Right ventricle myocardium inferior (tissue), 1 donor: ENCODE measurements around the gene DENND6B. TPM values are rescaled to one million over a fixed set of nuclear protein-coding genes. Genes with fewer than 3 reads are reported as not detected.

Experiments used
- ATAC-seq: fragments of 200-7000 bp; cut with Tn5 transposase; one replicate; pipeline ENCODE4 v1.9.1; 2020; ENCODE audit warnings: mild to moderate bottlenecking, moderate library complexity
- DNase-seq: peaks from one replicate; pipeline ENCODE4 v3.0.0; 2021; ENCODE audit errors: missing footprints
- intact Hi-C: fragments of 100-400 bp; cut with DNase I; formaldehyde crosslinking; loops from one replicate; pipeline ENCODE4 v1.11.0; 2022
- total RNA-seq: library from RNA; stranded (reverse); fragmentation: NEBNext Ultra II Directional; extraction: Animal tissue kit (Norgen Biotek cat#: 25700); gene quantifications from one replicate; pipeline ENCODE4 v1.2.1, GENCODE V29; 2021
- donor health status: DM: no; HTN: yes; CAD: no; lungs with severe emphysema.

Gene DENND6B
- total RNA-seq, 1 donor from 2014 or later: 1.7 TPM

GRCh38 chr22:50297510-50298265 is 29.1 kb downstream of the DENND6B start:
- intact Hi-C loops: no loop called here
- ATAC-seq: no peak
- DNase-seq: no peak

- ATAC-seq (peak; percentile 9), DNase-seq (no peak)
- intact Hi-C loops: no loop called here
Observed at GRCh38 chr22:50296658-50297490, 29.9 kb downstream of the DENND6B start.

GRCh38 chr22:50294319-50294656 is 32.5 kb downstream of the DENND6B start:
- no peak for ATAC-seq
- intact Hi-C loops: loop anchor here (5.0 kb wide), 1 partner anchor 33 kb away; the partner anchor contains the start of gene DENND6B
- no peak for DNase-seq

GRCh38 chr22:50293441-50294318 is 33.1 kb downstream of the DENND6B start:
- intact Hi-C loops: loop anchor here (5.0 kb wide), 1 partner anchor 34 kb away; the partner anchor contains the start of gene DENND6B
- ATAC-seq (peak; percentile 90), DNase-seq (peak; percentile 85)

GRCh38 chr22:50292643-50293440 is 34.0 kb downstream of the DENND6B start:
- intact Hi-C loops: loop anchor here (5.0 kb wide), 1 partner anchor 34 kb away; the partner anchor contains the start of gene DENND6B

GRCh38 chr22:50289942-50290630 is 36.7 kb downstream of the DENND6B start:
- ATAC-seq: no peak
- intact Hi-C loops: loop anchor here (5.0 kb wide), 1 partner anchor 37 kb away; the partner anchor contains the start of gene DENND6B
- DNase-seq: no peak

More at GRCh38 chr22:50292643-50293440, 34.0 kb downstream of the DENND6B start:
- DNase-seq (no peak), ATAC-seq (no peak)

GRCh38 chr22:50289151-50289941 is 37.5 kb downstream of the DENND6B start:
- intact Hi-C loops: no loop called here
- no peak for ATAC-seq
- DNase-seq: no peak

GRCh38 chr22:50287731-50288130 is 39.1 kb downstream of the DENND6B start:
- intact Hi-C loops: no loop called here
- DNase-seq (no peak), ATAC-seq (no peak)

- no peak for DNase-seq
- intact Hi-C loops: no loop called here
Observed at GRCh38 chr22:50286701-50287318, 40.0 kb downstream of the DENND6B start.

GRCh38 chr22:50286275-50286674 is 40.5 kb downstream of the DENND6B start:
- intact Hi-C loops: no loop called here

More at GRCh38 chr22:50286701-50287318, 40.0 kb downstream of the DENND6B start:
- ATAC-seq: no peak

GRCh38 chr22:50285568-50286229 is 41.1 kb downstream of the DENND6B start:
- intact Hi-C loops: no loop called here
- ATAC-seq (no peak), DNase-seq (no peak)

More at GRCh38 chr22:50286275-50286674, 40.5 kb downstream of the DENND6B start:
- ATAC-seq (no peak), DNase-seq (no peak)

- intact Hi-C loops: no loop called here
- ATAC-seq: no peak
- DNase-seq: no peak
Observed at GRCh38 chr22:50284479-50284878, 42.3 kb downstream of the DENND6B start.

GRCh38 chr22:50283821-50284220 is 43.0 kb downstream of the DENND6B start:
- DNase-seq: no peak
- intact Hi-C loops: no loop called here
- no peak for ATAC-seq

- ATAC-seq (peak; percentile 27), DNase-seq (no peak)
- intact Hi-C loops: no loop called here
Observed at GRCh38 chr22:50282361-50283155, 44.3 kb downstream of the DENND6B start.

GRCh38 chr22:50281957-50282356 is 44.9 kb downstream of the DENND6B start:
- intact Hi-C loops: no loop called here
- ATAC-seq (peak; percentile 72), DNase-seq (no peak)
